ENCODE data around the gene MARCHF10. TPM values are rescaled to one million over a fixed set of nuclear protein-coding genes. Genes with fewer than 3 reads are reported as not detected.
"Not testable (repeated sequence)": the region's sequence is repeated elsewhere in the genome, so short reads cannot be mapped to it uniquely, and the experiment has no call there.

MARCHF10 gene, protein sequence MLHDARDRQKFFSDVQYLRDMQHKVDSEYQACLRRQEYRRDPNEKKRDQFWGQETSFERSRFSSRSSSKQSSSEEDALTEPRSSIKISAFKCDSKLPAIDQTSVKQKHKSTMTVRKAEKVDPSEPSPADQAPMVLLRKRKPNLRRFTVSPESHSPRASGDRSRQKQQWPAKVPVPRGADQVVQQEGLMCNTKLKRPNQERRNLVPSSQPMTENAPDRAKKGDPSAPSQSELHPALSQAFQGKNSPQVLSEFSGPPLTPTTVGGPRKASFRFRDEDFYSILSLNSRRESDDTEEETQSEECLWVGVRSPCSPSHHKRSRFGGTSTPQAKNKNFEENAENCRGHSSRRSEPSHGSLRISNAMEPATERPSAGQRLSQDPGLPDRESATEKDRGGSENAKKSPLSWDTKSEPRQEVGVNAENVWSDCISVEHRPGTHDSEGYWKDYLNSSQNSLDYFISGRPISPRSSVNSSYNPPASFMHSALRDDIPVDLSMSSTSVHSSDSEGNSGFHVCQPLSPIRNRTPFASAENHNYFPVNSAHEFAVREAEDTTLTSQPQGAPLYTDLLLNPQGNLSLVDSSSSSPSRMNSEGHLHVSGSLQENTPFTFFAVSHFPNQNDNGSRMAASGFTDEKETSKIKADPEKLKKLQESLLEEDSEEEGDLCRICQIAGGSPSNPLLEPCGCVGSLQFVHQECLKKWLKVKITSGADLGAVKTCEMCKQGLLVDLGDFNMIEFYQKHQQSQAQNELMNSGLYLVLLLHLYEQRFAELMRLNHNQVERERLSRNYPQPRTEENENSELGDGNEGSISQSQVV
- not detected for total RNA-seq
- not detected for polyA plus RNA-seq
- long read RNA-seq, donor 1 = 0 reads
- long read RNA-seq, donor 2 = 0 reads

DNA sequence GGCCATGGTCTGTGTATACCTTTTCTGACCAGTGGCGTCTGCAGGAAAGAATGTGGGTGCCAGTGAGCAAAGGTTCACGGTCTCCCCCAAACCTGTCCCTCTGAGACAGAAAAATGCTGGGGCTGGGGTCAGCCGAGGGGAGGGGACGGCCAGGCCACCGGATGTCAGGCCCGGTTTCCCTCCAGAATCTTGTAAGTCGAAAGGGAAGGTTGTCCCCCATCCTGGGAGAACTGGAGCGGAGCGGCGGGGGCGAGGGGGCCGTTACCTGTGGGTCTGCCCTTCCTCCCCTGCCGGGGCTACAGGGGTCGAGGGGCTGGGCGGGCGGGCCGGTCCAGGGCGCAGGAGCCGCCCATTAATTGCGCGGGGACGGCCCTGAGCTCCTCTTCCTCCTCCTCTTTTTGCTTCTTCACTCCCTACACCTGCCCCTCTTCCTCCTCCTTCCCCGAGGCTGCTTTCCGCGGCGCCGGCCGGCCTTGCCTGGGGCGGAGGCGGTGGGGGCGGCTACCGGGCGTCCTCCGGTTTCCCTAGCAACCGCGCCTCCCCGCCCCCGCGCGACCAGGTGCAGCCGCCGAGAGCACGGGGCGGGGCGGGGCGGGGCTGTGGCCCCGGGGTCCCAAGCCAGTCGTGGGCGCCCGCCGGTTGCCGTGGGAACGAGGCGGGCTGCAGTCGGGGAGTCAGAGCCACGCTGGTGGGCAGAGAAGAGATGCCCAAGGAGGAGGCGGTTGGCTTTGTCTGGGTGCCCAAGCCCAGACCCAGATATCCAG is at the start of gene MARCHF10:
Gene MARCHF10, minus strand, starts transcription at position 503 of the 764 bp plus-strand sequence. CDS start 6,579 bp downstream, outside the sequence.
- intact Hi-C loops (cut with DNase I) = no loop called here
- Histone ChIP-seq H3K4me1 (ENCODE audit: control insufficient read depth in 1 of 2, insufficient read depth in 2 of 2, low read length in 2 of 2) (no peaks in the 10 kb centered on the region), H3K36me3 (ENCODE audit: control insufficient read depth in 1 of 2, insufficient read depth in 2 of 2, low read length in 1 of 2) (no peaks in the 10 kb centered on the region), H3K27me3 (ENCODE audit: control insufficient read depth in 1 of 2, insufficient read depth in 2 of 2, low read length in 1 of 2) (peaks cover 0 to 3% of the 10 kb centered on the region in 2 donors), H3K27ac (ENCODE audit: low read depth in 1 of 2, low read length in 2 of 2) (no peak within 1 kb of the TSS), H3K9me3 (ENCODE audit: control insufficient read depth, low read length) (no peaks in the 10 kb centered on the region), H3K4me3 (ENCODE audit: low read length in 2 of 2) (peak within 1 kb of the TSS; percentile 25 to 33)
- 10 to 11% methylated on average over 50 to 57 of the region's 57 CpGs for WGBS, 2 donors
- DNase-seq = peak in 1 of 2 donors; percentile 75
- ATAC-seq (ENCODE audit: low FRiP score) = no peak

DNA sequence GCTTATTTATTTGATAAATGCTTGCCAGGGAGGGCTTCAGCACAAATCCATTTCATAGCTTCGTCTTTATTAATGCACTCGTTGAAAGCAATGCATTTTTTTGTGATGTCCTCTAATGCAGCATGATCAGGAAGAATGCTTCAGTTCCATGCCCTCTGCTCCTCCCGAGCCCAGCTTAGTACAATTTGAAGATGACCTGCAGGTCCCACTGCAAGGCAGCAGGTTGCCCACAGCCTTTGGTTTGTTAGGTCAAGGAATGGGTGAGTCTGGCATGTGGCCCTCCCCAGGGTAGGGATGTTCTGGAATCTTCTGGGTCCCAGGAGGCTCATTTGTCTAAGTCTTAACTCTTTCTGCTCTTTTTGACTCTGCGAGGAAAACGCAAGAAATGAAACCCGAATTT is 49.4 kb upstream of the MARCHF10 start:
- Histone ChIP-seq H3K9me3 (ENCODE audit: control insufficient read depth, low read length) (no peaks in the 10 kb centered on the region), H3K4me3 (ENCODE audit: low read length in 2 of 2) (no peak overlapping the region), H3K27me3 (ENCODE audit: control insufficient read depth in 1 of 2, insufficient read depth in 2 of 2, low read length in 1 of 2) (no peaks in the 10 kb centered on the region), H3K27ac (ENCODE audit: low read depth in 1 of 2, low read length in 2 of 2) (no peak overlapping the region), H3K4me1 (ENCODE audit: control insufficient read depth in 1 of 2, insufficient read depth in 2 of 2, low read length in 2 of 2) (no peaks in the 10 kb centered on the region), H3K36me3 (ENCODE audit: control insufficient read depth in 1 of 2, insufficient read depth in 2 of 2, low read length in 1 of 2) (no peaks in the 10 kb centered on the region)
- DNase-seq (no peak), ATAC-seq (ENCODE audit: low FRiP score) (no peak)
- WGBS, 2 donors = 84 to 89% methylated on average over 6 of the region's 6 CpGs
- intact Hi-C loops (cut with DNase I) = loop anchor here in 1 of 2 donors (5.0 kb wide), 1 partner anchor 35 kb away; no protein-coding TSS in a partner anchor

DNA sequence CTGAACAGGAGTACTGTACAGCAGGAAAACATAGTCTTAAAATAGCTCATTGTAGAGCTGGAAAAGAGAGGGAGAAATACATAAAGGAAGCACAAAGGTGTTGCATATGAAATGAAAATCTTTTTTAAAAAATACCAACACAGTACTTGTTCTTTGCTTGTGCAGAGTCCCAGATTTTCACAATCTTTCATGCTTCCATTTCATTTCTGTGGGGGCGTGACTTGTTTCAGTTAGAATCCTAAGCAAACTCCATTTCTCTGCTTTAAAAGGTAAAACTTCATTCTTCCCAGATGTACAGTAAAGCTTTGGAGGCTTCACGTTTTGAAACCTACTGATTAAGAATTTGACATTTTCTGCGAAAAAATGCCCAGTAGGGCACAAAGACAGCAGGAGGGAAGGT is 48.5 kb upstream of the MARCHF10 start:
- Histone ChIP-seq H3K4me1 (ENCODE audit: control insufficient read depth in 1 of 2, insufficient read depth in 2 of 2, low read length in 2 of 2) (no peaks in the 10 kb centered on the region), H3K27me3 (ENCODE audit: control insufficient read depth in 1 of 2, insufficient read depth in 2 of 2, low read length in 1 of 2) (no peaks in the 10 kb centered on the region), H3K9me3 (ENCODE audit: control insufficient read depth, low read length) (no peaks in the 10 kb centered on the region), H3K4me3 (ENCODE audit: low read length in 2 of 2) (no peak overlapping the region), H3K27ac (ENCODE audit: low read depth in 1 of 2, low read length in 2 of 2) (no peak overlapping the region), H3K36me3 (ENCODE audit: control insufficient read depth in 1 of 2, insufficient read depth in 2 of 2, low read length in 1 of 2) (no peaks in the 10 kb centered on the region)
- 76% methylated on average over 3 of the region's 3 CpGs for WGBS, 2 donors
- ATAC-seq (ENCODE audit: low FRiP score) = no peak
- intact Hi-C loops (cut with DNase I) = loop anchor here in 1 of 2 donors (5.0 kb wide), 1 partner anchor 34 kb away; no protein-coding TSS in a partner anchor
- no peak for DNase-seq

DNA sequence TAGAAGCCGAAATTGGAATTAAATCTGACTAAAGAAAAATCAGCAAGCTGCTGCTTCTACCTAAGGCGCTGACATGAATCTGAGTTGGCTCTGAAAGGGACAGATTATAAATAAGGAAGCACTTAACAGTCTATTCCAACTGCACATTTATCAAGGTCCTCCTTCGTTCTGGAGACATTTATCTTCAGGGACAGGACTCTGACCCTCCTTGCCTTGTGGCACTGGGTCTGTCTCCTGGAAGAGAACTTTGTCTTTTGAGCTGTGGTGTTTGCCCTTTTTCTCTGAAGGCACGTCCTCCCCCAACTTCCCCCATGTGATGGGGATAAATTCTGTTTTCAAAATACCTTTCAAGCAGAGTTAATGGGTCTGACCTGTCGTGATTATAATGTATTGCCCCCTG is 47.0 kb upstream of the MARCHF10 start:
- ATAC-seq (ENCODE audit: low FRiP score) (no peak), DNase-seq (no peak)
- Histone ChIP-seq H3K4me3 (ENCODE audit: low read length in 2 of 2) (no peak overlapping the region), H3K9me3 (ENCODE audit: control insufficient read depth, low read length) (no peaks in the 10 kb centered on the region), H3K27me3 (ENCODE audit: control insufficient read depth in 1 of 2, insufficient read depth in 2 of 2, low read length in 1 of 2) (no peaks in the 10 kb centered on the region), H3K27ac (ENCODE audit: low read depth in 1 of 2, low read length in 2 of 2) (no peak overlapping the region), H3K36me3 (ENCODE audit: control insufficient read depth in 1 of 2, insufficient read depth in 2 of 2, low read length in 1 of 2) (no peaks in the 10 kb centered on the region), H3K4me1 (ENCODE audit: control insufficient read depth in 1 of 2, insufficient read depth in 2 of 2, low read length in 2 of 2) (no peaks in the 10 kb centered on the region)
- 90 to 93% methylated on average over 5 of the region's 5 CpGs for WGBS, 2 donors
- intact Hi-C loops (cut with DNase I) = loop anchor here in 1 of 2 donors (5.0 kb wide), 1 partner anchor 33 kb away; no protein-coding TSS in a partner anchor

DNA sequence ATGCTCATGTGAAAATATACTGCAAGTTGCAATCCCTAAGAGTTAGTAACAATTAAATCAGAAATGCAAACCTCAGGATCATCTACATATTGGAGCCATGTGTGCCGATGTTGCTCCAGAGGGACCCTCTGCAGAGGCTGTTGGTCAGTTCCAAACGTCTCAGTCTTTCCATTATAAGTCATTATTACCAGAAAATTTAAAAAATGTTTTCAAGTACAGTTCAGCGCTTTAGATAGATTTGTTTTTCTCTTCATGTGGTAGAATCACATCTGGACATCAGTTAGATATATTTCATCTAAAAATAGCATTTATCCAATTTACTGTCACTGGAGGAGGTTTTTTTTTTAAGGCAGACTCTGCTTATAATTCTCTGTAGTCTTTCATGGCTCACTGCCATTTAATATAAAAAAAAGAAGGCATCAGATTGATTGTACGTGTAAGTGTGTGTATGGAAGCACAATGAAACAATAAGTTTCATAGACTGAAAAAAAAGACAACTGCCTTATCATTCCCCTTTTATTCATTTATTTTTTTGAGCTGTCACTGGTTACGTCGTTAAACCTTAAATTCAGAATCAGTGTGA is 46.1 kb upstream of the MARCHF10 start:
- 82 to 84% methylated on average over 6 of the region's 6 CpGs for WGBS, 2 donors
- no peak overlapping the region for H3K27ac ChIP-seq (ENCODE audit: low read depth in 1 of 2, low read length in 2 of 2)
- DNase-seq (no peak), ATAC-seq (ENCODE audit: low FRiP score) (no peak)
- H3K36me3 ChIP-seq (ENCODE audit: control insufficient read depth in 1 of 2, insufficient read depth in 2 of 2, low read length in 1 of 2) = no peaks in the 10 kb centered on the region
- intact Hi-C loops (cut with DNase I) = no loop called here
- no peaks in the 10 kb centered on the region for H3K4me1 ChIP-seq (ENCODE audit: control insufficient read depth in 1 of 2, insufficient read depth in 2 of 2, low read length in 2 of 2)
- H3K9me3 ChIP-seq (ENCODE audit: control insufficient read depth, low read length) = no peaks in the 10 kb centered on the region
- H3K27me3 ChIP-seq (ENCODE audit: control insufficient read depth in 1 of 2, insufficient read depth in 2 of 2, low read length in 1 of 2) = no peaks in the 10 kb centered on the region
- H3K4me3 ChIP-seq (ENCODE audit: low read length in 2 of 2) = no peak overlapping the region

DNA sequence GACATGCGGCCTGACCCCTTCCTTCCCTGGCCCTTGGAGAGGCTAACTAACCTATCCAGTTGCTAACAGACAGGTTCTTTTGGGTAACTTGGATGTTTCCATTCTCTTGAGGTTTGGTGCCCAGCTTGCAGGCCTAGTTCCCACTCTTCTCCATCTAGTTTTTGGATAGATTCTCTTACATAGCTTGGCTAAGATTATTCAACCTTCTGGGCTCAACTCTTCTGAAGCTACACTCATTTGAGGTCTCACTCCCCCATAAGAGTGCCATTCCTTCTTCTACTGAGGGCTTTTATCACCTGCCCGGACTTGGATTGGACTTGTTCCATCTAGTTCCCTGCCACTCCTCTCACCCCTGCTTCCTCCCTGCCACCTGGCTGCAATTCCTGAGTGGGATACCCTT is 44.1 kb upstream of the MARCHF10 start:
- intact Hi-C loops (cut with DNase I) = no loop called here
- WGBS, 2 donors = 96 to 100% methylated on average over 2 of the region's 2 CpGs
- no peaks in the 10 kb centered on the region for H3K27me3 ChIP-seq (ENCODE audit: control insufficient read depth in 1 of 2, insufficient read depth in 2 of 2, low read length in 1 of 2)
- no peaks in the 10 kb centered on the region for H3K4me1 ChIP-seq (ENCODE audit: control insufficient read depth in 1 of 2, insufficient read depth in 2 of 2, low read length in 2 of 2)
- H3K36me3 ChIP-seq (ENCODE audit: control insufficient read depth in 1 of 2, insufficient read depth in 2 of 2, low read length in 1 of 2) = no peaks in the 10 kb centered on the region
- no peak for ATAC-seq (ENCODE audit: low FRiP score)
- H3K4me3 ChIP-seq (ENCODE audit: low read length in 2 of 2) = no peak overlapping the region
- H3K27ac ChIP-seq (ENCODE audit: low read depth in 1 of 2, low read length in 2 of 2) = no peak overlapping the region
- no peaks in the 10 kb centered on the region for H3K9me3 ChIP-seq (ENCODE audit: control insufficient read depth, low read length)
- no peak for DNase-seq

DNA sequence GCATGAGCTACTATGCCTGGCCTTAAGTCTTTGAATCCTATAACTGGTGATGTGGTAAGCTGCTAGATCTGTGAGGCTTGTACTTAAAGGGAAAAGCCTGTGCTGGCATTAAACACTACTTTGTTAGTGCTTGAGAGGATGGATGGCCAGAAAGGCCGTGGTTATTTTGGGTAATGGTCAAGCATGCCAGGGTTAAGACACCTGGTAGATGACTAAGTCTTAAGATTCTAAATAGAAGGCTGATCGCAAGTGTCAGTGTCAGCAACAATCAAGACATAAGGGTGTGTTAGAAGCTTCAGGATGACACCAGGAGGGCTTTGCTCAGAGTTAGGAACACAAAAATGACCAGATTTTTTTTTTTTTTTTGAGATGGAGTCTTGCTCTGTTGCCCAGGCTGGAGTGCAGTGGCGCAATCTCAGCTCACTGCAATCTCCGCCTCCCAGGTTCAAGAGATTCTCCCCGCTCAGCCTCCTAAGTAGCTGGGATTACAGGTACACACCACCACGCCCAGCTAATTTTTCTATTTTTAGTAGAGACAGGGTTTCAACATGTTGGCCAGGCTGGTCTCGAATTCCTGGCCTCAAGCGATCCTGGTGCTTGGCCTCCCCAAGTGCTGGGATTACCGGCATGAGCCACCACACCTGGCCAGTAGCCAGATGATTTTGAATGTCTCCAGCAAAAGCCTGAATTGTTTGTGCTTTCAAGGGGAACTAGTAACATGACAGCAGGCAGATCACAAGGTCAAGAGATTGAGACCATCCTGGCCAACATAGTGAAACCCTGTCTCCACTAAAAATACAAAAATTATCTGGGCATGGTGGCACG is 41.7 kb upstream of the MARCHF10 start:
- DNase-seq; H3K9me3 ChIP-seq (ENCODE audit: control insufficient read depth, low read length); ATAC-seq (ENCODE audit: low FRiP score); H3K36me3 ChIP-seq (ENCODE audit: control insufficient read depth in 1 of 2, insufficient read depth in 2 of 2, low read length in 1 of 2); intact Hi-C loops (cut with DNase I); H3K4me1 ChIP-seq (ENCODE audit: control insufficient read depth in 1 of 2, insufficient read depth in 2 of 2, low read length in 2 of 2); H3K27ac ChIP-seq (ENCODE audit: low read depth in 1 of 2, low read length in 2 of 2); H3K27me3 ChIP-seq (ENCODE audit: control insufficient read depth in 1 of 2, insufficient read depth in 2 of 2, low read length in 1 of 2); H3K4me3 ChIP-seq (ENCODE audit: low read length in 2 of 2): not testable (repeated sequence)
- 82 to 87% methylated on average over 10 of the region's 10 CpGs for WGBS, 2 donors

Data from aorta (tissue), 5 donors.